DMS153 treated with DMSO at 0.1 percent for 48 hours (cell line): ENCODE measurements around the gene RRN3.
"Not testable (repeated sequence)": the region's sequence is repeated elsewhere in the genome, so short reads cannot be mapped to it uniquely, and the experiment has no call there.

Experiments used
- DNase-seq: peaks from one replicate; lab custom pipeline; 2025; ENCODE audit not compliant: unreplicated experiment; lab: John Stamatoyannopoulos, UW

RRN3 gene

DNA sequence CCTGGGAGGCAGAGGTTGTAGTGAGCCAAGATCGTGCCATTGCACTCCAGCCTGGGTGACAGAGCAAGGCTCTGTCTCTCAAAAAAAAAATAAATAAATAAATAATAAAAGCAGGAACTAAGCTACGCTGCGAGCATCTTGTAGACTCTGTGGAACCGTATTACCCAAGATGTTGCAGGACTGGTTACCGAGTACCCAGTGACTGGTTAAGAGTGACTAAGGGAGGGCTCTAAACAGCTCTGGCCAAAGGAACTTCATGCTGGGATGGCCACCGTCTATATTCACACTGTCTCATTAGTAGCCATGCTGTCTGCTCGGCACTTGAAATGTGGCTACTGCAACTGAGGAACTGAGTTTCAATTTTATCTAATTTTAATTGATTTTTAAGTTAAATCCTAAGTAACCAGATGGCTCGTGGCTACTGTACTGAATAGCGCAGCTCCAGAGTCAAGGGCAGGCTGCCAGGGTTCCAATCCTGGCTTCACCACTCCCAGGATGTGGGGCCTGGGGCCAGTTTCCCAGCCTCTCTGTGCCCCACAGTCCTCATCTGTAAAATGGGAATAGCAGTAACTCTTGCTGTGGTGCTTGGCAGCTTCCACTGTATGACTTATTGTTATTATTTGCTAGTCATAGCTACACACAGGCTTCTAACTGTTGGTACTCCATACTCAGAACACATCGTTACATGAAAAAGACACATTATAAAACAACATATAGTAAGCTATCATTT lies 41.2 kb downstream of the RRN3 start:
- no peak for DNase-seq

GRCh38 chr16:15051387-15051951 lies 42.6 kb downstream of the RRN3 start:
- DNase-seq: no peak

GRCh38 chr16:15050440-15050839 lies 43.6 kb downstream of the RRN3 start:
- DNase-seq: not testable (repeated sequence)

DNA sequence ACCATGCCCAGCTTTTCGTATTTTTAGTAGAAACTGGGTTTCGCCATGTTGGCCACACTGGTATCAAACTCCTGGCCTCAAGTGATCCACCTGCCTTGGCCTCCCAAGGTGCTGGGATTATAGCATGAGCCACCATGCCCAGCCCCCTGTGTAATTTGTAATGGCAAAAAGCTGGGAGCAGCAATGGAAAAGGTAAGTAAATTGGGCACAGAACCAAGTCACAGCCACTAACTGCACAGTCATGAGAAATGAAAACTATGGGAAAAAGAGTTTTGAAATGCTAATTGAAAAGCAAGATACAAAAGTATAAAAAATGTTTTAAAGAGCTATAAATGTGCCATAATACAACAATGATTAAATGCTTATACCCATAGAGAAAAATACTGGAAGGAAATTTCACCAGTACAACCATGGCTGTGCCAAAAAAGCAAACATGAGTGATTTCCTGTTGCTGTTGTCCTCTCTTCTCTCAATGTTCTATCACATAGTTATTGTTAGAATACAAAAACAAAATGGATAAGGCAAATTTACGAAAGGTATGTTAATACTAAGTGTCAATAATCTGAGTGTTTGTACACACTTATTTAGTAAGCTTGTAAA lies 44.4 kb downstream of the RRN3 start:
- no peak for DNase-seq

DNA sequence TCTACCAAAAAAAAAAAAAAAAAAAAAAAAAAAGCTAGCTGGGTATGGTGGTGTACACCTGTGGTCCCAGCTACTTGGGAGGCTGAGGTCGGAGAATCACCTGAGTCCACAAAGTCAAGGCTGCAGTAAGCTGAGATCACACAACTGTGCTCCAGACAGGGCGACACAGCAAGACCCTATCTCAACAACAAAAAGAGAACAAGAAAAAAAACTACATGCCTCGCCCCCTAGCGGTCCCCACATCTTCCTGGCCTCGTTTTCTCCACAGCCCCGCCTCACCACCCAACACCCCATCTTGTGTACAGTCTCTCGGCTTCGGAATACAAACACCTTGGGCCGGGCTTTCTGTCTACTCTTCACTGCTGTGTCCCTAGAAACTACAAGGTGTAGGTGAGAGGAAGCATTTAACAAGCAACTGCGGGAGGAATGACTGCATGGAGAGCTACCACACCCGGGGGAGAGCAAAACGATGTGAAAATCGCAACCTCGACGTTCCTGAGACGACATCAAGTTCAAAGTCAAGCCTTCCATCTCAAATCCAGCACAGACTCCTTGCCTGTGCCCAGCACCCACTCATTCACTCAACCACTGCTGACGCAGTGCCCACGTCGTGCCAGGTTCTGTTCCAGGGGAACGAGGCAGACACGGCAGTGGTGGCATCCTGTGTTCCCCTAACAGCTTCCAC lies 47.2 kb downstream of the RRN3 start:
- no peak for DNase-seq

DNA sequence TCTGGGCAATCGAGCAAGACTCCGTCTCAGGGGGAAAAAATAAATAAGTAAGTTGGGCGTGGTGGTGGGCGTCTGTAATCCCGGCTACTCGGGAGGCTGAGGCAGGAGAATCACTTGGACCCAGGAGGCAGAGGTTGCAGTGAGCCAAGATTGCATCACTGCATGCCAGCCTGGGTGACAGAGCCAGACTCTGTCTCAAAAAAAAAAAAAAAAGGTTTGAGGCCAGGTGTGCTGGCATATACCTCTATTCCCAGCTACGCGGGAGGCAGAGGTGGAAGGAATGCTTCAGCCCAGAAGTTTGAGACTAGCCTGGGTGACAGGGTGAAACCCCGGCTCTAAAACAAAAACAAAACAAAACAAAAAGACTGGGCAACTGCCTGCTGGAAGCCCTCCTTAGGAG lies 48.8 kb downstream of the RRN3 start:
- not testable (repeated sequence) for DNase-seq

- no peak for DNase-seq
Observed at GRCh38 chr16:15044286-15044685, 49.8 kb downstream of the RRN3 start.

- no peak for DNase-seq
Observed at GRCh38 chr16:15043344-15043743, 50.7 kb downstream of the RRN3 start.

DNA sequence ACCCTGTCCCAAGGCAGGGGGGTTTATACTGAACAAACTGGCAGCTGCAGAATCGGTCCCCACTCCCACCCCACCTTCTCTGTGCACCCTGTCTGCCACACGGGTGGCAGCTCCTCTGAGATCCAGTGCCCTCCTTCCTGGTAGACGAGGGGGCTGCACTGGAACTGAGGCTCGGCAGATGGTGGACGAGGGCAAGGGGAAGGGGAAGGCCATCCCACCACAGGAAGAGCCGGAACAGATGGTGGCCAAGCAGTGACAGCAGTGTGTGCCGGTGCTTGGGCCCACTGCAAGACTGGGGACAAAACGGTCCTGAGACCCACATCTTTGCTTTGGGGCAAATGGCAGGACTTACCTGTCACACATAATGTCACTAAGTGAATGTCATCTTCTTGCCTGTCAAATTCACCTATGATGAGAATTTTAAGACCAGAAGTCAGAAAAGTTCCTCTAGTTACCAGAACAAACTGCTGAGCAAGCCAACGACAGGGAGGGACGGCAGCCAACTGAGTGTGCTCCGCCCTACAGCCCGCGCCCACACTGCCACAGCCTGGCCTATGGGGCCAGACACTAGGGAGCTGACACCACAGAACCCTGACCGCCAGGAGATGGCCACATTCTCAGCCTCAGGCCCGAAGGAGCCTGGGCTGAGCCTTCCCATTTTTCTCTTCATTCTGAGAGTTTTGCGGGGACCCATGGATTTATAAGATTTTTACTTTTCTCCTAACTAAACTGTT lies 52.6 kb downstream of the RRN3 start:
- no peak for DNase-seq

DNA sequence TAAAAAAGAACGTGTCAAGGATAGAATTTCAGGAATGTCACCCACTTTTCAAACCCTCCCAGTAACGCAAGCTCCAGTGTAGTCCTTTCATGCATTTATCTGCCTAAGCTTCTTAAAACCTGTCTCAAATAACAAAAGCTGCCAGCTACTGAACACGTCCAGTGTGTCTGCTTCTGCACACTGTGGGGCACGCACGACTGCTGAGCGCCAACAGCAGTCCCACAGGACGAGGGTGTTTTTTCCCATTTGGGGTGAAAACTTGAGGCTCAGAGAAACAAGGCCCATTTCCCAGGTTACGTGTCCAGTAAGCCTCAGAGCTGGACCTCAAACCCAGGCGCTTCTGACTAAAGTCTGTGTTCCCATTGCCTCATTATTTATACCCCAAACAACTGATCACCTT lies 55.4 kb downstream of the RRN3 start:
- no peak for DNase-seq

- no peak for DNase-seq
Observed at GRCh38 chr16:15037745-15038144, 56.3 kb downstream of the RRN3 start.

DNA sequence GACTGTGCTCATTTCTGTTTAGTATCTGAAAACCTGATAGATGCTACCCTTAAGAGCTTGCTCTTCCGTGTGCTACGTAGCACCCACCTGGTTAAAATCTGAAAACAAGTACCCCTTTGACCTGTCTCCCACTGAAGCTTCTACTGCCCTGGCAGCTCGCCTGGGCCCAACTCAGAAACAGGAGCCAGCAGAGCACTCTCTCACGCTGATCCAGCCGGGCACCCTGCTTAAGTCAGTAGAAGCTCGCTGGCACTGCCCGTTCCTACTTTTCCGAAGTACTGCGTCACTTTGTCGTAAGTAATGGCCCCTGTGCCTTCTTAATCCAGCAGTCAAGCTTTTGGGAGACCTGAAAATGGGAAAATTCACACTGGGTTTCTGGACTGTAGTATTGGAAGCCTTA lies 57.1 kb downstream of the RRN3 start:
- no peak for DNase-seq

GRCh38 chr16:15035163-15035729 lies 58.8 kb downstream of the RRN3 start:
- DNase-seq: no peak

DNA sequence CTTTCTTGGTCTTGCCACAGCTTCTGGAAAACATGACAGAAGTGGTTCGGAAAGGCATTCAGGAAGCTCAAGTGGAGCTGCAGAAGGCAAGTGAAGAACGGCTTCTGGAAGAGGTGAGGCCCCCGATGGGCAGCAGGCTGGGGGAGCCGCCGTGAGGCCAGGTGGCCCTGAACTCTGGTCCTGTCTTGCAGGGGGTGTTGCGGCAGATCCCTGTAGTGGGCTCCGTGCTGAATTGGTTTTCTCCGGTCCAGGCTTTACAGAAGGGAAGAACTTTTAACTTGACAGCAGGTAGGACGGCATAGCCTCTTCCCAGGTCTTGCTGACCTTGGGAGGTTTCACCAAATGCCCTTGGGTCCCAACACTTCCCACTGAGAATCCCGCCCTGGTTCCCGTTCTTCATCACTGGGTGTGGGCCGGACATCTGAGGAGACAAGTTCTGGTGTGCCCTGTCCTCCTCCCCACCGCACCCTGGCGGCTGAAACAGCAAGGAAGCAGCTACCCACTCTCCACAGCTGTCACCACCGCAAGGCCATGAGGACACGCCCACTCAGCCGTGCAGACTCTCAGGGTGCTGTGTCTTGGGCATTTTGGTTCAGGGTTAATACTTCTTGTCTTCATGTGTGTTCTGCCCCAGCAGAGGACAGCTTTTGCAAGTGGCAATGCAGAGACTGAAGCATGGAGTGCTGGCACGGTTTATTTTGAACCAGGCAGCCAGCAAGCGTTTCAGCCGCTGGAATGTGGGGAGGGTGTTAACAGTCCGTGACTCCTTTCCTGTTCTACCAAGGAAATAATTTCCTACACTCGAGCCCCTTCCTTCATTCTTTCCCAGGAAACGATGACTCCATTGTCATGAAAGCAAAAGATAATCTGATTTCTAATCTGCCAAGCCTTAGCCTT lies 59.6 kb downstream of the RRN3 start:
- DNase-seq: no peak

DNA sequence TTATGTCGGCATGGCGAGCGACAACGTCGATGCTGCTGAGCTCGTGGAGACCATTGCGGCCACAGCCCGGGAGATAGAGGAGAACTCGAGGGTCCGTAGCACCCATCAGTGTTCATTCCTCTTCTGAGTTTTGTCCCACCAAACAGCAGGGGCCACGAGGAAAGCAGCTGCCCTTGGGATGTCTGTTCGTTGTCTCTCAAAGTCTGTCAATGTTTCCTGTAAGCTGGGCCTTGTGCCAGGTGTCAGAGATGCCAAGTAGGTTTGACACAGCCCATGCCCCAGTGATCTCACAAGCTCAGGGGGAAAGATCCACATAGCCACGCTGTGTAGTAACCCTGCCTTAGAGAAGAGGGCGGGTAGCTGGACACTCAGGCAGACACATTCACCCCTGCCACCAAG lies 60.8 kb downstream of the RRN3 start:
- DNase-seq: no peak

GRCh38 chr16:15032547-15033308 lies 61.3 kb downstream of the RRN3 start:
- no peak for DNase-seq

GRCh38 chr16:15031586-15031985 lies 62.5 kb downstream of the RRN3 start:
- DNase-seq: no peak

DNA sequence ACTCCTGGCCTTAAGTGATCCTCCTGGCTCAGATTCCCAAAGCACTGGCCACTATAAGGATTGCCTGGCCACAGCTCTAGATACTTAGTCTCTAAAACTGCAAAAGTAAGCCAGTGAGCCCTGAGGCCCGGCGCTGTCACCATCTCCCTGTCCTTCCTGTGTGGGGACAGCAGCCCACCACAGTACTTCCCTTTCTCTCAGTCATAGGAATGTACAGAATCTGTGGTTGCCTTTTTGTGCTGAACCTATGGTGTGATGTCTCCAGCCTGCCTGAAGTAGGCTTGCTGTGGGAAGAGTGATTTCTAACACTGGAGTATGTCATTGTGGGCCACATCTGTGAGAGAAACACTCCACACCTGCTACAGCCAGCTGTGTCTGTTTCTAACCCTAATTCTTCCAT lies 62.9 kb downstream of the RRN3 start:
- DNase-seq: no peak

DNA sequence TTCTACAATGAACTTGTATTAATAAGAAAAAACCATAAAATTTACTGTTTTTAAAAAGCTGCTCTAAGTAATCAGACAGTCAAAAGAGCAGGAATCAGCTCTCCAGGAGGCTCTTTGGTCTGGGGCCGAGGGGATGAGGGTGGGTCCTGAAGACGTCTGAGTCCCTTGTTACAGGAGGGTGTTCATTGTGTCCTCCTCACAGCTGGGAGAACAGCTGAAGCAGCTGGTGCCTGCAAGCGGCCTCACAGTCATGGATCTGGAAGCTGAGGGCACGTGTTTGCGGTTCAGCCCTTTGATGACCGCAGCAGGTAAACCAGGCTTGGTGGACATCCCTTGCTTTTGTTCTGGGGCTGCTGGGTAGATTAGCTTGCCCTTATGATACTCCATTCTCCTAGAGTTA lies 64.3 kb downstream of the RRN3 start:
- not testable (repeated sequence) for DNase-seq
